Neural crest cell (in vitro differentiated cells): ENCODE results near the gene MAST2. TPM values are rescaled to one million over a fixed set of nuclear protein-coding genes. Genes with fewer than 3 reads are reported as not detected.

Source experiments
- DNase-seq: peaks from one replicate; pipeline ENCODE4 v3.0.0; 2021; ENCODE audit warnings: low read depth, mixed read lengths, low spot score
- H3K27ac Mint-ChIP-seq: one replicate; pipeline ENCODE4 v1.8.0; 2021; ENCODE audit warnings: mild to moderate bottlenecking, mixed read lengths; ENCODE audit not compliant: unreplicated experiment
- H3K27me3 Mint-ChIP-seq: 2 replicates; pipeline ENCODE4 v1.8.0; 2021; ENCODE audit warnings: low read depth, mild to moderate bottlenecking, mixed read lengths
- H3K36me3 Mint-ChIP-seq: 2 replicates; pipeline ENCODE4 v1.8.0; 2021; ENCODE audit warnings: low read depth, mild to moderate bottlenecking, mixed read lengths
- H3K4me1 Mint-ChIP-seq: 2 replicates; pipeline ENCODE4 v1.8.0; 2021; ENCODE audit warnings: mixed read lengths
- H3K4me3 Mint-ChIP-seq: one replicate; pipeline ENCODE4 v1.8.0; 2021; ENCODE audit warnings: mild to moderate bottlenecking, mixed read lengths
- H3K9me3 Mint-ChIP-seq: 2 replicates; pipeline ENCODE4 v1.8.0; 2021; ENCODE audit warnings: mixed read lengths
- total RNA-seq: library from RNA; stranded (reverse); gene quantifications from 2 replicates; pipeline ENCODE4 v1.2.1, GENCODE V29; 2021
- TF ChIP-seq, protein P1 (sequence below): fragments of 200-600 bp; sonication (generic); conservative IDR thresholded peaks from 2 replicates; pipeline ENCODE4 v1.5.0; 2021; ENCODE audit warnings: antibody characterized with exemption, mild to moderate bottlenecking

Gene MAST2
- total RNA-seq, 1 donor from 2014 or later, result 47.6 TPM

DNA sequence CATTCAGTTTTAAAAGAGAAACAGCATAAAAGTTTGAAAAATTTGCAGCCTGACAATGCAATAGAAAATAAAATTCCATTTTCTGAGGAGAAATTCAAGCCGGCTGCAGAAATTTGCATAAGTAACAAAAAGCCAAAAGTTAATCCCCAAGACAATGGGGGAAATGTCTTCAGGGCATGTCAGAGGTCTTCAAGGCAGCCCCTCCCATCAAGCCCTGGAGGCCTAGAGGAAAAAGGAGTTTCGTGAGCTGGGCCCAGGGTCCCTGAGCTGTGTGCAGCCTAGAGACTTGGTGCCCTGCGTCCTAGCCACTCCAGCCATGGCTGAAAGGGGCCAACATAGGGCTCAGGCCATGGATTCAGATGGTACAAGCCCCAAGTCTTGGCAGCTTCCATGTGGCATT, 254.4 kb downstream of the MAST2 start:
- no peak for DNase-seq
- Mint-ChIP-seq H3K36me3 (peaks cover 42% of the 10 kb centered on the region), H3K27me3 (no peaks in the 10 kb centered on the region), H3K4me3 (no peak overlapping the region), H3K9me3 (no peaks in the 10 kb centered on the region), H3K4me1 (peaks cover 4% of the 10 kb centered on the region), H3K27ac (no peak overlapping the region)
- TF ChIP-seq, protein P1, sequence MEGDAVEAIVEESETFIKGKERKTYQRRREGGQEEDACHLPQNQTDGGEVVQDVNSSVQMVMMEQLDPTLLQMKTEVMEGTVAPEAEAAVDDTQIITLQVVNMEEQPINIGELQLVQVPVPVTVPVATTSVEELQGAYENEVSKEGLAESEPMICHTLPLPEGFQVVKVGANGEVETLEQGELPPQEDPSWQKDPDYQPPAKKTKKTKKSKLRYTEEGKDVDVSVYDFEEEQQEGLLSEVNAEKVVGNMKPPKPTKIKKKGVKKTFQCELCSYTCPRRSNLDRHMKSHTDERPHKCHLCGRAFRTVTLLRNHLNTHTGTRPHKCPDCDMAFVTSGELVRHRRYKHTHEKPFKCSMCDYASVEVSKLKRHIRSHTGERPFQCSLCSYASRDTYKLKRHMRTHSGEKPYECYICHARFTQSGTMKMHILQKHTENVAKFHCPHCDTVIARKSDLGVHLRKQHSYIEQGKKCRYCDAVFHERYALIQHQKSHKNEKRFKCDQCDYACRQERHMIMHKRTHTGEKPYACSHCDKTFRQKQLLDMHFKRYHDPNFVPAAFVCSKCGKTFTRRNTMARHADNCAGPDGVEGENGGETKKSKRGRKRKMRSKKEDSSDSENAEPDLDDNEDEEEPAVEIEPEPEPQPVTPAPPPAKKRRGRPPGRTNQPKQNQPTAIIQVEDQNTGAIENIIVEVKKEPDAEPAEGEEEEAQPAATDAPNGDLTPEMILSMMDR, result no peak

DNA sequence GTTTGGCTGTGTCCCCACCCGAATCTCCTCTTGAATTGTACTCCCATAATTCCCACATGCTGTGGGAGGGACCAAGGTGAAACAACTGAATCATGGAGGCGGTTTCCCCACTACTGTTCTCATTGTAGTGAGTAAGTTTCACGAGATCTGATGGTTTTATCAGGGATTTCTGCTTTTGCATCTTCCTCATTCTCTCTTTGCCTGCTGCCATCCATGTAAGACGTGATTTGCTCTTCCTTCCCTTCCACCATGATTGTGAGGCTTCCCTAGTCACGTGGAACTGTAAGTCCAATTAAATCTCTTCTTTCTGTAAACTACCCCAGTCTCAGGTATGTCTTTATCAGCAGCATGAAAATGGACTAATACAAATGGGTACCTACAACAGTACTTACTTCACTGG, 255.5 kb downstream of the MAST2 start:
- peaks cover 4% of the 10 kb centered on the region for H3K4me1 Mint-ChIP-seq
- TF ChIP-seq, protein P1, result no peak
- no peak for DNase-seq
- no peak overlapping the region for H3K4me3 Mint-ChIP-seq
- peaks cover 41% of the 10 kb centered on the region for H3K36me3 Mint-ChIP-seq
- H3K9me3 Mint-ChIP-seq, result no peaks in the 10 kb centered on the region
- no peaks in the 10 kb centered on the region for H3K27me3 Mint-ChIP-seq
- no peak overlapping the region for H3K27ac Mint-ChIP-seq

DNA sequence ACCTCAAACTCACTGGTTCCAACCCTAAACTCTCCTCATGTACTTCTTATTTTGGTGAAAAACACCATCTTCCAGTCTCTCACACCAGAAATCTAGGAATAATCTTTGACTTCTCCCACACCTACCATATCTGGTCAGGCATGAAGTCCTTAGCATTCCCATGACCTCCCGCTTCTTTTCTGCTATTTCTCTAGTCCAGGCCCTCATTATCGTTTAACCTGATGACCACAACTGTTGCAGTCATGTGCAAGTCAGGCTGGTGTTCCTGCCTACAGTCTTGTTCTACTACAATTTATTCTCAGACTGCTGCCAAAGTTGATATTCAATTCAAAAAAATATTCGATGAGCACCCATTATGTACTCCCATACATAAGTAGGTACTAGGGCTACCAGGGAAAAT, 257.7 kb downstream of the MAST2 start:
- Mint-ChIP-seq H3K9me3 (no peaks in the 10 kb centered on the region), H3K4me1 (peaks cover 4% of the 10 kb centered on the region), H3K27ac (no peak overlapping the region), H3K27me3 (no peaks in the 10 kb centered on the region), H3K36me3 (peaks cover 32% of the 10 kb centered on the region), H3K4me3 (no peak overlapping the region)
- TF ChIP-seq, protein P1, result no peak
- no peak for DNase-seq

DNA sequence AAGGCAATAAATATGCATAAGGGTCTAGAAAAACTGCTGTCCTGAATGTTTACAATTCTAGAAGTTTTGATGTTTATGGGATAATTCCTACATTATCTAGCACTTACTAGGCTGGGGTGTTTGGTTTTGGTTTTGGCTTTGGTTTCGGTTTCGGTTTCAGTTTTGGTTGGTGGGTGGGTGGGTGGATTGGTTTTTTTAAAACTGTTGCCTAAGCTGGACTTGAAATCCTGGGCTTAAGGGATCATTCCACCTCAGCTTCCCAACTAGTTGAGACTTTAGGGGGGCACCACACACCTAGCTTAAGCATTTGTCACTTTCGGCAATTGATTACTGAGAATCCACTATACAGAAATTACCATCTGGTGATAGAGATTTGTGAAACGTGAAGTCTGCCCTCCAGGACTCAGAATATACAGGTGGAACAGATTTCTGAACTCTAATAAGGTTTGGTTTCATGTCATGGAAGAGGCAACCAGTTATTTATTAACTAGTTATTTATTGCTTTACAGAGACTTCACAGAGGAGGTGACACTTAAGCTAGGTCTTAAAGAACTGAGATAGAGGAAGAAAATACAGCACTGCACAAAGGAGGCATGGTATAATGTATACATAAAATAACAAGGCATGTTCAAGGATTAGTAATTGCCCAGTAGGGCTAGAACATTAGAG, 259.4 kb downstream of the MAST2 start:
- Mint-ChIP-seq H3K4me3 (no peak overlapping the region), H3K27ac (no peak overlapping the region), H3K36me3 (peaks cover 22% of the 10 kb centered on the region), H3K9me3 (no peaks in the 10 kb centered on the region), H3K27me3 (no peaks in the 10 kb centered on the region), H3K4me1 (no peaks in the 10 kb centered on the region)
- TF ChIP-seq, protein P1, result no peak
- no peak for DNase-seq

DNA sequence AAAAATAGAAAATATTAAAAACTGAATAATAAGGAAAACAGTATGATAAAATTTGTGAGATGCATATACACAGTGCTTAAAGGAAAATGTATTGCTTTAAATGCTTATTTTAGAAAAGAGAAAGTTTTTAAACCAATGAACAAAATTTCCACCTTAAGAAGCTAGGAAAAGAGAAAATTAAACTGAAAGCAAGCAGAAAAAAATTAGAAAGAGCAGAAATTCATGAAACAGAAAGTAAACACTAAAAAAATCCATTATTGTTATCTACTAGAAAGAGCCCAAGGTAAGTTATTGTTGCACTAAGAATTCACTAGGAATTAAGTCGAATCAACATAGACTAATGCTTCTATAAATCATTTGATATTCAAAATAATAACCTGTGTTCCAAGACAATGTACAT, 261.3 kb downstream of the MAST2 start:
- no peaks in the 10 kb centered on the region for H3K27me3 Mint-ChIP-seq
- TF ChIP-seq, protein P1, result no peak
- H3K27ac Mint-ChIP-seq, result no peak overlapping the region
- no peaks in the 10 kb centered on the region for H3K4me1 Mint-ChIP-seq
- no peak for DNase-seq
- H3K36me3 Mint-ChIP-seq, result peaks cover 14% of the 10 kb centered on the region
- H3K4me3 Mint-ChIP-seq, result no peak overlapping the region
- no peaks in the 10 kb centered on the region for H3K9me3 Mint-ChIP-seq
